ENCODE results near the gene ASIC3. TPM values are rescaled to one million over a fixed set of nuclear protein-coding genes. Genes with fewer than 3 reads are reported as not detected.

Gene ASIC3
- total RNA-seq, 1 donor from 2014 or later, result 2.2 TPM

- peak; percentile 91 for DNase-seq (ENCODE audit: low spot score)
Observed at GRCh38 chr7:151085691-151086620, 37.6 kb downstream of the ASIC3 start, which contains the start of gene AGAP3. Gene AGAP3, plus strand, starts transcription at chr7:151086475. Its CDS starts 267 bp downstream, at chr7:151086742.

- DNase-seq (ENCODE audit: low spot score), result peak; percentile 40
Observed at GRCh38 chr7:151086802-151087244, 38.5 kb downstream of the ASIC3 start.

DNA sequence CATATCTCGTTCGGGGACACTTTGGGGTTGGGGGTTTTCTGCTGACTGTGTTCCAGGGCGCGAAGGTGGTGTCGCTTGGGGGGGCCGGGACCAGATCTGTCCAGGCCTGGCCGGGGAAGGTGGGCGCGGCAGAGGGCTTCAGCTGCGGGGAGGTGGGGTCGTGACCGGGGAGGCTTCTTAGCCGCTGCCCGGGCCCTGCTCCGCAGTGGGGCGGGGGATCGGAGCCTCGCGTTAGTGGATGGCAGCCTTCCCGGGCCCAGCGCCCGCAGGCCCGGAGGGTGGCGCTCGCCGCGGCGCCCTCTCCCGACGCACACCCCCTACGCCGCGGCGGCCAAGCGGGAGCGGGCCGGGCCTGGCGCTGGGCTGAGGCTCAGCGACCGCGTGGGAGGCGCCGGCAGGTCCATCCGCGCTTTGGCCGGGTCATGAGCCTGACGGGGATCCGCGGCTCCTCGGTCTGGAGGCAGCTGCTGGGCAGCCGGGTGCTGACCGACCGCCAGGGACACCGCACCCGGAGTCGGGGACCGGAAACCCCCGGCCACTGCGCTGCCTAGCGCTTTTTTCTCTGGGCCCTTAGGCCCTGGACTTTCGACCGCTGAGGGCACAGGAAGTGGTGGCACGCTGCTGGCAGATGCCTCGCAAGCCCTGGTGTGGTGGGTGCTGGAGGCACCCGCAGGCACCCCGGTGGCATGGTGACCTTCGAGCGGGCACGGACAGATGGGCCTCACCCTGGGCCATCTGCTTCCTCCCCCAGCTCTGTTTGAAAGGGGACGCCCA lies 39.1 kb downstream of the ASIC3 start:
- DNase-seq (ENCODE audit: low spot score), result peak; percentile 51

DNA sequence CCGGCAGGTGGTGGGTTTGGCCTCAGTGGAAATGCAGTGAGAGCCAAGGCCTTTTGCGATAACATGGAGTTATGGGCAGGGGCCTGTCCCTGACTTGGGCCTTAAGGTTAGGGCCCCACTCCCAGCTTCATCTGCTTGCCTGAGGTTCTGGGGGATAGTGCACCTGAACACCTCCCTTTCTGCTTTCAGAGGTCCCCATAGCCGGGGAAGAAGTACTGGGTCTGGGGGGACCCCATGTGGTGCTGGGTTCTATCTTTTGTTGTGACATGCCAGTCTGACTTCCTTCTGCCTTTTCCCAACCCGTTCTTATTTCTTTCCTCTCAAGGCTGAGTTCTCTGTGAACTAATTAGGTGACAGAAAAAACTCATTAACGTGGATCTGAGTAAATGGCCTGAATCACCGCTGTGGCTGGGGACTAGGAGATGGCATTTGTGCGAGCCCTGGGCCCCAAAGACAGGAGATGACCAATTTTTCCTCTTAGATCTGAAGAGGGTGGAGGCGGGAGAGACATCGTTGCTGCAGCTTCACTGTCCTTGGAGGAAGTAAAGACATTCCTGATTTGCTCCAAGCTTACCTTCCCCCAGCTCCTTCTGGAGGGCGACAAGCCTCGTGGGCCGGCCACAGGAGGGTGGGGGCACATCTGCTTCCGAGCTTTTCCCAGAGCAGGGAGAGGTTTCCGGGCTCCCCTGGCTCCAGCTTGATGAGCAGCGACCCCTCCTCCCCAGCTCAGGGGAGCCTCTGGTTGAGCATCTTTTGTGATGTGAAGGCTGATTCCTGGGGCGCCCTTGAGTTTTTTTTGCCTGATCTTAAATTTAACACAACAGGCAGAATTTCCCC lies 39.9 kb downstream of the ASIC3 start:
- DNase-seq (ENCODE audit: low spot score), result no peak

- peak; percentile 91 for DNase-seq (ENCODE audit: low spot score)
Observed at GRCh38 chr7:151088856-151089699, 40.7 kb downstream of the ASIC3 start.

- DNase-seq (ENCODE audit: low spot score), result no peak
Observed at GRCh38 chr7:151089893-151090730, 41.8 kb downstream of the ASIC3 start.

- DNase-seq (ENCODE audit: low spot score), result no peak
Observed at GRCh38 chr7:151091003-151091402, 42.7 kb downstream of the ASIC3 start.

GRCh38 chr7:151091431-151091830 lies 43.1 kb downstream of the ASIC3 start:
- DNase-seq (ENCODE audit: low spot score), result no peak

- no peak for DNase-seq (ENCODE audit: low spot score)
Observed at GRCh38 chr7:151091988-151092387, 43.7 kb downstream of the ASIC3 start.

GRCh38 chr7:151093748-151094147 lies 45.4 kb downstream of the ASIC3 start:
- DNase-seq (ENCODE audit: low spot score), result no peak

GRCh38 chr7:151094675-151095074 lies 46.3 kb downstream of the ASIC3 start:
- no peak for DNase-seq (ENCODE audit: low spot score)

DNA sequence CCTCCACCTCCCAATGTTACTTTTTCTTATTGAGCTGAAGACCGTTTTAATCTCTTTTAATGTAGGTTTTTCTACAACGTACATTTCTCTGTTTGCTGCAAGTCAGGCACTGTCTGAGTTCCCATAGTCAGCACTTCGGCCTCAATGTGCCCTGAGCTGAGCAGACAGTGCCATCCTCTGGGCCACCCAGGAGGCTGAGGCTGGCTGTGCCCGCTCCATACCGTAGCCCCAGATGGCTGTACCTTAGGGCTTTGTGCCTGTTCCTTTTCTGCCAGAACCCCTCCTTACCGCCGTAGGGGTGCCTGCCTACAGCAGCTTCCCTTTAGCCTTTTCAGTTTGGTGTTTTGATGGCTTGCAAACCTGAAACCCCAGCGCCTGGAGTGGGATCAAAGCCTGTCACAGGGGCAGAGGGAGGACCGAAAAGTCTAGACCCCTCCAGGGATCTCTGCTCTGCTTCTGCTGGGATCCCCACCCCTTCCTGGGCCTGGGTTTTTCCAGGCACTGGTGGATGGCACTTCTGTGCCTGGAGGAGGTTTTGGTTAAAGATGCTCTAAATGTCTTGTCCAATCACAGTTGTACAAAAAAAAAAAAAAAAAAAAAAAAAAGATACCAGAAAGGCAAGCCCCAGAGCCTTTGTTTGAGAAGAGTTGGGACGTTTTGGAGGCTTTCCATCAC lies 46.9 kb downstream of the ASIC3 start:
- no peak for DNase-seq (ENCODE audit: low spot score)

DNA sequence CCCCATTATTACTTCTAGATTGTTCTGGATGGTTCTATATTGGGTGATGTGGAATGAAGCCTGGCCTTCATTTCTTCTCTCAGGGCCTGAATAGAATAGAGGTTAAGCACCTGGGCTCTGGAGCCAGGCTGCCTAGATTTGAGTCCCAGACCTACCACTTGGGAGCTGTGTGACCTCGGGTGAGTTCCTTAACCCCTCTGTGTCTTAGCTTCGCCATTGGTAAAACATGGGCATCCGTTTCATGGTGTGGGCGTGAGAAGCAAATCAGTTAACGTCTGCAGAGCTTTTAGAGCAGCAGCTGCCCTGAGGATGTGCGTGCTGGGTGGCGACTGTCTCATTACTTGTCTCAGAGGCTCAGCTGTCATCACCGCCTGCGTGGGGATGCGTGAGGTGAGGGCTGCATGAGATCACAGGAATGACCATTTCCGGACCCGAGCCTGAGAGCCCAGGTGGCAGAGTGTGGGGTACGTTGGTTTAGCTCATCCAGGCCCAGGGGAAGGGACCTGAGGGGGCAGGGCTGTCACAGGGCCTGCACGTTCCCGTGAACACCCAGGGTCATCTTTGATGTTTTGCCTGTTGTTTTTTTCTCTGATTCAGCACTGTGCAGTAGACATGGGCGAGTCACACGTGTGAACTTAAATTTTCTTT lies 47.6 kb downstream of the ASIC3 start:
- no peak for DNase-seq (ENCODE audit: low spot score)

GRCh38 chr7:151099486-151100211 lies 51.3 kb downstream of the ASIC3 start:
- no peak for DNase-seq (ENCODE audit: low spot score)

- DNase-seq (ENCODE audit: low spot score), result no peak
Observed at GRCh38 chr7:151100921-151101320, 52.6 kb downstream of the ASIC3 start.

DNA sequence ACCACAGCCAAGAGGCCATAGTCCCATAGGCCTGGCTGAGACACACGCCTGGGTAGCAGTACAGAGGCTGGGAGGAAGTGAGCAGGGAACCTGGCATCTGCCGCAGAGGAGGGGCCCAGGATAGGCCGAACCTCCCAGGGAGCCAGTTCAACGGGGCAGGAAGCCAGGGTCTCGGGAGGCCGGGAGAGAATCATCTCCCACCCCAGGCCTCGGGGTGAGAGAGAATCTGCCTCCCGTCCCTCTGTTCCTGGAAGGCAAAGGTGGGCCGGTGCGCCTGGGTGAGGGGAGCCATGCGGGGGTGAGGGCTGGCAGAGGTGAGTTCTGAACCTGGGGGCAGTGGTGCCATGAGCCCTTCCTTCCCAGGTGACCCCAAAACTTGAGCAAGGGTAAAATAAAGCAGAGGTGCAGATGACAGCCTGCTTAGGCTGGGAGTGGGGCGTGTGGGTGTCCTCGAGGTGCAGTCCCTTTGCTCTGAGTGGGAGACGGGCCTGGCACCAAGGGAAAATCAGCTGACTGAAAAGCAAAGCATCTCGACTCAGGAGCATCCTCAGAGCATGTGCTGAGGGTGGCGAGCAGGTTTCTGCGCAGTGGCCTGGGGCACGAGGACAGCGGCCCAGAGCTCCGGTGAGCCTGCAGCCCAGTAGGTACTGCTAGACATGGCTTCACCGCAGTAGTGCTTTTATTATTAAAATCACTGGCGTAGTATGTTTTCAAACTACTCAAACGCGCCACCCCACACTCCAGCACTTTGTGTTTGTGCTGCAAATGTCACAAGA lies 53.5 kb downstream of the ASIC3 start:
- DNase-seq (ENCODE audit: low spot score), result no peak

All from umbilical cord (tissue), 2 donors.